HG03439 (cell line): ENCODE data around the gene INPP4B.
"Not testable (repeated sequence)": the region's sequence is repeated elsewhere in the genome, so short reads cannot be mapped to it uniquely, and the experiment has no call there.

Source experiments
- ATAC-seq: cut with Tn5 transposase; IDR thresholded peaks from one replicate; pipeline ENCODE4 v1.9.1; 2021; ENCODE audit warnings: mild to moderate bottlenecking, moderate library complexity; ENCODE audit not compliant: unreplicated experiment

Gene INPP4B

DNA sequence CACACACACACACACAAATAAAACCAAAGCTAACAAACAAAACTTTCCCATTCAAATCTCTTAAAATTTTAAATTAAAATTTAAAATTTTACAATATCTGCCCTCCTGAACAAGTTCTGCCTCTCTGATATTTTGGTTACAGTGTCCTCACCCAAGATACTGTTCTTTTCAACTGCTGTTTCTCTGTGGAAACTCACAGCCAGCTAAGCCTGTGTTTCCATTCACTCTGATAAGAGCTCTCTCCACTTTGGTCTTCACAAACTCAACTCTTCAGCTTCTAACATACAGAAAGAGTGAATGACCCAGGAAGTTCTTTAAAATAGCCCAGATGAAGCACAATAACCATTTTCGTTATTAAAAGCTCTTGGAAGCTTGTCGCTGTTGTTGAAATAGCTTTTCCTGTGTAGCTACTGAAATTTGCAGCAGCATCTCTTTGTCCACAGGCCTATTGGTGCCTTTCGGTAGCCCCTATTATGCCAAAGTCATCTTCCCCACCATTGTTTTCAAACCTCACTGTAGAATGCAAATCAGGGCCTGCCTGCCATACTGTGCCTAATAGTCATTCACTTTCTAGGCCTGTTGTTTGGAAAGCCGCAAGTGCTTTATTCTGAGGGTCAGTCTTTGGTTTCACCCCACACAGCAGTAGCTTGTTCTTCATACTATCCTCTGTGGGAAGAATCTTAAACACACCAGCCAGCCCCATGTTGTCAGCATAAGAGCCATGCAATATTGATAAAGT is 19.4 kb downstream of the INPP4B start:
- ATAC-seq = no peak

DNA sequence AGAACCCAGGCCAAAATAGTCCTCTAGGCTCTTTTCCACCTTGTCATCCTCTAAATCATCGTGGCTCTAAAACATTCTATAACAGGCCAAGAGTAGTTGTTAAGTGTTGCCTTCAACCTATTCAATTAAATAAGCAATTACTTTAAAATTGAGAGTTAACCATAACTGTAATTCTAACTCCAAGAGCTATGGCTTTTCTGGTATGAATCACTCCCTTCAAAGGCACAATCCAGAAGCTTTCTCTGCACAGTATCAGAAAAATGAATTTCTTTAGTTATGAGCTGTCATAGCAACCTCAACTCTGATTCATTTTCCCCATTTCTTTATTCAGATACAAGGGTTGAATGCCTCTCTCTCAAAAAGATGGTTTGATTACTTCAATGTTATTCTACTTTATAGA is 21.7 kb downstream of the INPP4B start:
- ATAC-seq = no peak

- ATAC-seq = no peak
These were observed 22.3 kb downstream of the INPP4B start for GRCh38 chr4:142823796-142824195.

GRCh38 chr4:142818476-142818875 is 27.6 kb downstream of the INPP4B start:
- ATAC-seq = no peak

- ATAC-seq = no peak
These were observed 28.1 kb downstream of the INPP4B start for GRCh38 chr4:142818031-142818430.

DNA sequence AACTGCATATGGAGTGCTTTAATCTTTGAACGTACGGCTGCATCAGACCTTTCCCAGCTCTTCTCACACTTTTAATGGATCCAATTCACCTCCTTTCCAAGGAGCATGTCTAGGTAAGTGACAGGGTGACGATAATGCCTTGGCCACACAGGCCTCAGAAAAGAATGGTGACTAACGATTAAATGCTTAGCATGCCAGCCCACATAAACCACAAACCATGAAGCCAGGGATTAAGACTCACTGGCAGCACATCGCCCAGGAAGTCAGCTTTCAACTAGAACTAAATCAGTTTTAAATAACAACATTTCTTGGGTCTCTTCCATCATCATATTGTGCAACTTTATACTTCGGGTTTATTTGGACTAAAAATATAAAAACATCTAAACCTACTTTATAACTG is 28.7 kb downstream of the INPP4B start:
- no peak for ATAC-seq

- ATAC-seq = no peak
These were observed 30.3 kb downstream of the INPP4B start for GRCh38 chr4:142815834-142816233.

- no peak for ATAC-seq
These were observed 32.7 kb downstream of the INPP4B start for GRCh38 chr4:142813388-142813787.

DNA sequence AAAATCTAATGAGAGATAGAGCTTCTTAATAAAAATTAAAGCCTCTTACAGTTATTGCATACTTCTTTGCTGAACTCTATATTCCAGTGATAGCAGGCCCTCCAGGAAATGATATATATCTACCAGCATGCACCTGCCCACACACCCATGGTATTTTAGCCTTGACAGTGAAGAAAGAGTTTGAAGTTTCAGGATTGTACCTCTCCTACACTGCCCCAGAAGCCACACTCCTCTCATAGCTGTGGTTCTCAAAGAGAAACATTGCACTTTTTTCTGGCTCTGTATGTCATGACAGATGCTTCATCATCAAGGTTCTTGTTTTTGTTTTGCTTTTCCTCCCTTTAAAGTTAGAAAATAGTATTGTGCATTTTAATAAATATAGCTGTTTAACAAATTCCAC is 34.0 kb downstream of the INPP4B start:
- no peak for ATAC-seq

DNA sequence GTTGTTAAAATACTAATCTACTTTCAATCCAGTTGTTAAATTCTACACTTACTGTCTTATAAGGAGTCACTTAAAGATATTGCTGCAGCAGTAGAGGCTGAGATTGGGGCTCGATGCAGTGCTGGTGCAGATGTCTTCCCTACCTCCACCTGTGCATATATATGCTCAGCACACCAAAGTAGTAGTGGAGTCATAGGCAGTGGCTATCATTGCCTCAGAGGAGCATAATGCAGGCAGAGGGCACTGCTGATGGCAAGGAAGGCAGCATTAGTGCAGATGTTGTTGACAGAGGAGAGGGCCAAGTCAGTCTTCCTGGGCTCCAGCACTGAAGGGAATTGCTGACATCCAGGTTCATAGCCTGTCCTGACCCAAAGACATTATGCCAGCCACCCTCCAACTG is 35.1 kb downstream of the INPP4B start:
- no peak for ATAC-seq

DNA sequence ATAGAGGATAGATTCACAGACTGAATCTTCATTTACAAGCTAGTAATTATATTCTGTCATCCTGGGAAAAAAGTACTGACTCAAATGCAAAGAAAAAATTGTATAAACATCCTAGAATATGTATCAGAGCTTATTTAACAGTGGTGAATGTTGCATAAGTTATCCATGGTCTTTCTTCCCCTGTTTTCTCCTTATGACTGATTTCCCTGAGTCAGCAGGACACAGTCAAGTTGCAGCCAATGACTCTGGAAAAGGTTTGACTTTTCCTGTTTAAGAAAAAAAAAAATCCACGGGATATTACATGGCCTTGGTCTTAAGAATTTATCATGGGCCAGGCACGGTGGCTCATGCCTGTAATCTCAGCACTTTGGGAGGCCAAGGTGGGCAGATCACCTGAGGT is 36.5 kb downstream of the INPP4B start:
- ATAC-seq = no peak

- ATAC-seq = not testable (repeated sequence)
These were observed 42.2 kb downstream of the INPP4B start for GRCh38 chr4:142803879-142804278.

- no peak for ATAC-seq
These were observed 44.1 kb downstream of the INPP4B start for GRCh38 chr4:142801966-142802365.

- no peak for ATAC-seq
These were observed 65.0 kb downstream of the INPP4B start for GRCh38 chr4:142781114-142781513.

DNA sequence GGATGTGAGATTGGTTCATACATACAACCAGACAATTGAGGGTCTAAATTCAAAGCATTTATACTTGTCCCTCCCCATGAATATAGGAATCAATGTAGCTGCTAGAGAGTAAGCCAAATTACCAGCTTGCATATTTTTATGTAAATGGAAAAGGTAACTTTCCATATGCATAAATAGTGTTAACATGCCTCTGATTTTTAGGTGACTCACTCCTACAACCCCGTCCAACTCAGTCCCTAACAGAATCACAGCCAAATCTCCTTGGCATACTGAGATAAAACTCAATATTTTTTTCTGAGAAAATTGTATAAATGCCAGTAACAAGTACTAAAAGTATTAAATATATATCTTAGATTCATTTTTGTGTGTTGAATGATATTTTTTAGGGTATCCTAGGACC is 67.2 kb downstream of the INPP4B start:
- ATAC-seq = no peak

GRCh38 chr4:142778430-142778829 is 67.7 kb downstream of the INPP4B start:
- no peak for ATAC-seq

DNA sequence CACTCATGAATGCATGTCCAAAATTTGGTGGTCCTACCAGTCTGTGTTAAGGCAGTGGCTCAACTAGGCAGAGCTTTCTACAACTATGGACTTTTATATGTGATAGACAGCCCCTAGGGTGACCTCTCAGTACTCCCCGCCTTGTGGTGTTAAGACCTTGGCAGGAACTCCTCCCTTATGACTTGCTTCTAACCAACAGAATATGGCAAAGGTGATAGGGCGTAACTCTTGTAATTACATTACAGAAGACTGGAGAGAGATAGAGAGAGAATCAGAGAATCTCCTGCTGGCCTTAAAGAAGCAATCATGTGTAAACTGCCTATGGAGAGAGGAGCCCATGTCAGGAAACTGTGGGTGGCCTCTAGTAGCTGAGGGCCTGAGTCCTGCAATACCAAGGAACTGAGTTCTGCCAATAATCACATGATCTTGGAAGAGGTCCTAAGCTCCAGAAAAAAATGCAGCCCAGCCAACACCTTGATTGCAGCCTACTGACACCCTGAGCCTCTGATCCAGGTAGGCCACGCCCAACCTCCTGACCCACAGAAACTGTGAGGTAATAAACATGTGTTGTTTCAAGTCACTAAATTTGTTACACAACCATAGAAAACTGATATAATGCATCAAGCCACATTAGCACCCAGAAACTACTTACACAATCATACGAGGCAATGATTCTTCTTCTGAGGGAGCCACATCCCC is 68.9 kb downstream of the INPP4B start:
- ATAC-seq = no peak

DNA sequence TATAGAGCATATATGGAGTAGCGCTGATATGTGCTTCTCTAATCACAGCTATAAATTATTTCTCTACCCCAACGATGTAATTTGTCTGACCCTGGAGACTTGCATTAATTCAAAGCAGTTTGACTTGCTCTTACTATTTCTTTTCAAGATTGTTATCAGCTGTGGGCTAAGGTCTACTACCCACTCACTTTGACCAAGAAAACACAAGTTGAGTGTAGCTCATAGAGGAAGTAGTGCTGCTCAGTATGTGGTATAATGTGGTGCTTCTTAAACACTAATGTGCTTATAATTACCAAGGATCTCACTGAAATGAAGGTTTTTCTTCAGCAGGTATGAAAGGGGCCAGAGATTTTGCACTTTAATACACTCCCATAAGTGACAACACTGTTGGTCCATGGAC is 70.1 kb downstream of the INPP4B start:
- no peak for ATAC-seq

- no peak for ATAC-seq
These were observed 72.6 kb downstream of the INPP4B start for GRCh38 chr4:142773505-142773904.

DNA sequence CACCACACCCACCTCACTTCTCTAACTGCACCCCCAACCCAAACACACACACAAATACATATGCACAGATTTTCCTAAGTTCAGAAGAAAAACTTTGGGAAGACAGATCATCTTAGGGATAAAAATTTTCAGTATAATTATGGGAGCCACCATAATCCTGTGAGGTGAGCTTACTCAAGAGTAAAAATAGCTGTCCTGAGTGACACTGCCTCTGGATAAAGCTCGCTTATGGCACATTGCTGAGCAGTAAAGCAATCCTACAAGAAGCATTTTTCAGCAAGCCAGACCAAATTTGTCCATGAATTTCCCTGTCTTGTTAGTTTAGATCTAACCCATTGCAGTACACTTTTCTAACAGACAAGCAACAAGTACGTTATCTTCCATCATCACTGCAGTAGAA is 83.8 kb downstream of the INPP4B start:
- no peak for ATAC-seq

- ATAC-seq = no peak
These were observed 93.8 kb downstream of the INPP4B start for GRCh38 chr4:142752202-142752786.

GRCh38 chr4:142743121-142743825 is 102.8 kb downstream of the INPP4B start:
- ATAC-seq = no peak
